HEK293T (cell line): ENCODE data around the gene CTU2.

ENCODE experiments used
- CTCF ChIA-PET: fragments of 350-600 bp; formaldehyde crosslinking; extraction: SDS; loops from one replicate; lab custom pipeline; 2021; ENCODE audit warnings: antibody characterized with exemption, inconsistent platforms; lab: Yijun Ruan, JAX
- POLR2A ChIA-PET: fragments of 350-600 bp; formaldehyde crosslinking; extraction: SDS; loops from one replicate; lab custom pipeline; 2020; ENCODE audit warnings: antibody characterized with exemption, inconsistent platforms; lab: Yijun Ruan, JAX
- DNase-seq: peaks from one replicate; pipeline ENCODE4 v3.0.0; 2012; ENCODE audit warnings: mixed read lengths; ENCODE audit errors: extremely low spot score
- ARNT ChIP-seq: fragments of 450-650 bp; IDR thresholded peaks from 2 replicates; pipeline ENCODE4 v1.6.1; 2017; ENCODE audit warnings: mild to moderate bottlenecking
- BHLHE40 ChIP-seq: fragments of 450-650 bp; IDR thresholded peaks from 2 replicates; pipeline ENCODE4 v1.6.1; 2016; ENCODE audit warnings: mild to moderate bottlenecking, moderate library complexity, borderline replicate concordance
- CTBP1 ChIP-seq: fragments of 450-650 bp; IDR thresholded peaks from 2 replicates; pipeline ENCODE4 v1.6.1; 2016; ENCODE audit warnings: borderline replicate concordance
- ELF4 ChIP-seq: fragments of 450-650 bp; IDR thresholded peaks from 2 replicates; pipeline ENCODE4 v1.6.1; 2017; ENCODE audit warnings: antibody characterized with exemption
- FOXA1 ChIP-seq: fragments of 450-650 bp; IDR thresholded peaks from 2 replicates; pipeline ENCODE4 v1.6.1; 2016; ENCODE audit warnings: mild to moderate bottlenecking
- FOXK2 ChIP-seq: fragments of 450-650 bp; IDR thresholded peaks from 2 replicates; pipeline ENCODE4 v1.6.1; 2016; ENCODE audit warnings: mild to moderate bottlenecking
- FOXM1 ChIP-seq: fragments of 450-650 bp; IDR thresholded peaks from 2 replicates; pipeline ENCODE4 v1.6.1; 2017; ENCODE audit warnings: mild to moderate bottlenecking, borderline replicate concordance
- HDGF ChIP-seq: fragments of 450-650 bp; IDR thresholded peaks from 2 replicates; pipeline ENCODE4 v1.6.1; 2017; ENCODE audit warnings: antibody characterized with exemption, borderline replicate concordance
- L3MBTL2 ChIP-seq: fragments of 450-650 bp; conservative IDR thresholded peaks from 2 replicates; pipeline ENCODE4 v1.6.1; 2016; ENCODE audit warnings: mild to moderate bottlenecking
- LEF1 ChIP-seq: fragments of 450-650 bp; IDR thresholded peaks from 2 replicates; pipeline ENCODE4 v1.6.1; 2017; ENCODE audit warnings: mild to moderate bottlenecking, borderline replicate concordance
- NFRKB ChIP-seq: fragments of 450-650 bp; IDR thresholded peaks from 2 replicates; pipeline ENCODE4 v1.6.1; 2016; ENCODE audit warnings: mild to moderate bottlenecking, moderate library complexity
- PKNOX1 ChIP-seq: fragments of 450-650 bp; IDR thresholded peaks from 2 replicates; pipeline ENCODE4 v1.6.1; 2016
- SP1 ChIP-seq: fragments of 450-650 bp; IDR thresholded peaks from 2 replicates; pipeline ENCODE4 v1.6.1; 2017
- SUZ12 ChIP-seq: fragments of 450-650 bp; IDR thresholded peaks from 2 replicates; pipeline ENCODE4 v1.6.1; 2016; ENCODE audit warnings: mild to moderate bottlenecking
- TARDBP ChIP-seq: fragments of 450-650 bp; IDR thresholded peaks from 2 replicates; pipeline ENCODE4 v1.6.1; 2016
- ZNF384 ChIP-seq: fragments of 450-650 bp; IDR thresholded peaks from 2 replicates; pipeline ENCODE4 v1.6.1; 2016

Gene CTU2

GRCh38 chr16:88702371-88703210 lies 3.7 kb upstream of the CTU2 start:
- ChIA-PET POLR2A (no interaction called here), CTCF (no interaction called here)
- no peak for TF ChIP-seq ELF4
- TF ChIP-seq L3MBTL2 = no peak
- no peak for TF ChIP-seq TARDBP
- TF ChIP-seq NFRKB = no peak
- TF ChIP-seq ARNT = no peak
- TF ChIP-seq CTBP1 = no peak
- TF ChIP-seq HDGF = no peak
- no peak for TF ChIP-seq SUZ12
- TF ChIP-seq PKNOX1 = no peak
- TF ChIP-seq FOXK2 = no peak
- TF ChIP-seq BHLHE40 = no peak
- TF ChIP-seq LEF1 = no peak
- DNase-seq = no peak

GRCh38 chr16:88703486-88704309 lies 2.6 kb upstream of the CTU2 start:
- CTCF ChIA-PET = no interaction called here
- POLR2A ChIA-PET = no interaction called here
- no peak for DNase-seq
- TF ChIP-seq L3MBTL2 (no peak), PKNOX1 (no peak), ELF4 (no peak), SUZ12 (no peak), SP1 (no peak), TARDBP (no peak), BHLHE40 (no peak), FOXK2 (no peak), LEF1 (no peak), CTBP1 (no peak)

GRCh38 chr16:88705076-88705684 lies 1.1 kb upstream of the CTU2 start:
- ChIA-PET CTCF (interaction anchor here (1.3 kb wide), 1 partner anchor 32 kb away, joined by 3 read pairs; no protein-coding TSS in a partner anchor), POLR2A (interaction anchor here (0.8 kb wide), 1 partner anchor 17 kb away, joined by 4 read pairs; no protein-coding TSS in a partner anchor)
- TF ChIP-seq BHLHE40 (no peak), TARDBP (no peak), ELF4 (no peak), FOXA1 (no peak)
- no peak for DNase-seq

- POLR2A ChIA-PET = interaction anchor here (0.8 kb wide), 1 partner anchor 18 kb away, joined by 4 read pairs; no protein-coding TSS in a partner anchor
- TF ChIP-seq NFRKB (no peak), BHLHE40 (no peak), FOXA1 (no peak), SP1 (no peak), CTBP1 (no peak), PKNOX1 (no peak), ZNF384 (no peak), SUZ12 (no peak), FOXM1 (no peak), L3MBTL2 (no peak), HDGF (no peak), FOXK2 (no peak), ARNT (no peak)
Measured at GRCh38 chr16:88705801-88706228, 488 bp upstream of the CTU2 start.

GRCh38 chr16:88706965-88707826 lies 893 bp downstream of the CTU2 start:
- CTCF ChIA-PET = interaction anchor here (1.0 kb wide), 1 partner anchor 30 kb away, joined by 3 read pairs; no protein-coding TSS in a partner anchor
- no peak for DNase-seq
- POLR2A ChIA-PET = interaction anchor here (0.8 to 1.1 kb wide), 4 partner anchors 9 to 99 kb away, joined by 3 to 7 read pairs (median 4); no protein-coding TSS in a partner anchor
- no peak for TF ChIP-seq HDGF
- no peak for TF ChIP-seq BHLHE40
- TF ChIP-seq SP1 = no peak
- TF ChIP-seq TARDBP = no peak

More at GRCh38 chr16:88705801-88706228, 488 bp upstream of the CTU2 start:
- CTCF ChIA-PET = interaction anchor here (1.3 kb wide), 1 partner anchor 32 kb away, joined by 3 read pairs; no protein-coding TSS in a partner anchor
- peak; percentile 51 for DNase-seq
